CD4-positive, alpha-beta T cell treated with Interleukin-10 for 1 hour (primary cell): ENCODE measurements around the gene CD99.
"Not testable (repeated sequence)": the region's sequence is repeated elsewhere in the genome, so short reads cannot be mapped to it uniquely, and the experiment has no call there.

Source experiments
- DNase-seq: peaks from one replicate; pipeline ENCODE4 v3.0.0-alpha.2; 2020

CD99 gene

GRCh38 chrX:2732649-2733048 is 41.6 kb downstream of the CD99 start:
- DNase-seq: no peak

- no peak for DNase-seq
Measured at GRCh38 chrX:2733286-2733685, 42.2 kb downstream of the CD99 start.

GRCh38 chrX:2735270-2735669 is 44.2 kb downstream of the CD99 start:
- DNase-seq: no peak

- no peak for DNase-seq
Measured at GRCh38 chrX:2740672-2741071, 49.6 kb downstream of the CD99 start.

- no peak for DNase-seq
Measured at GRCh38 chrX:2741386-2741785, 50.3 kb downstream of the CD99 start.

- not testable (repeated sequence) for DNase-seq
Measured at GRCh38 chrX:2746250-2746649, 55.2 kb downstream of the CD99 start.

- DNase-seq: no peak
Measured at GRCh38 chrX:2748171-2748814, 57.2 kb downstream of the CD99 start.

- no peak for DNase-seq
Measured at GRCh38 chrX:2748815-2749188, 57.7 kb downstream of the CD99 start.

- DNase-seq: no peak
Measured at GRCh38 chrX:2751291-2751690, 60.2 kb downstream of the CD99 start.

GRCh38 chrX:2751874-2752300 is 60.8 kb downstream of the CD99 start, which contains the start of gene XG:
Gene XG (plus strand): TSS chrX:2752040. CDS start chrX:2752275, 235 bp downstream.
- DNase-seq: not testable (repeated sequence)

- not testable (repeated sequence) for DNase-seq
Measured at GRCh38 chrX:2752441-2752840, 61.3 kb downstream of the CD99 start.

- not testable (repeated sequence) for DNase-seq
Measured at GRCh38 chrX:2755163-2755715, 64.1 kb downstream of the CD99 start.

- no peak for DNase-seq
Measured at GRCh38 chrX:2756548-2756947, 65.5 kb downstream of the CD99 start.

GRCh38 chrX:2761246-2761645 is 70.2 kb downstream of the CD99 start:
- DNase-seq: no peak

- DNase-seq: not testable (repeated sequence)
Measured at GRCh38 chrX:2762671-2763070, 71.6 kb downstream of the CD99 start.

GRCh38 chrX:2764766-2765548 is 73.9 kb downstream of the CD99 start:
- DNase-seq: not testable (repeated sequence)

- DNase-seq: no peak
Measured at GRCh38 chrX:2765549-2765830, 74.4 kb downstream of the CD99 start.

GRCh38 chrX:2766906-2767305 is 75.8 kb downstream of the CD99 start:
- no peak for DNase-seq

- no peak for DNase-seq
Measured at GRCh38 chrX:2767631-2768455, 76.7 kb downstream of the CD99 start.

GRCh38 chrX:2769615-2770014 is 78.5 kb downstream of the CD99 start:
- DNase-seq: no peak

- not testable (repeated sequence) for DNase-seq
Measured at GRCh38 chrX:2773166-2774055, 82.3 kb downstream of the CD99 start.

GRCh38 chrX:2774057-2774456 is 83.0 kb downstream of the CD99 start:
- no peak for DNase-seq
